Tibial nerve (tissue), 4 donors: ENCODE data around the gene TRDMT1.

ENCODE experiments used
- EP300 ChIP-seq, 2 donors: sonication (generic); formaldehyde crosslinking; IDR thresholded peaks; one replicate each; pipeline ENCODE4 v1.6.1; 2017; ENCODE audit warnings: antibody characterized with exemption in 2 of 2, mild to moderate bottlenecking in 1 of 2
- POLR2A ChIP-seq, 2 donors: fragments of 450-650 bp; IDR thresholded peaks; one replicate each; pipeline ENCODE4 v1.6.1; 2017; ENCODE audit warnings: antibody characterized with exemption in 2 of 2, mild to moderate bottlenecking in 2 of 2, moderate library complexity in 2 of 2
- TF ChIP-seq, protein P1 (sequence below), 5 experiments: fragments of 200-600 bp in 3 of 5; fragments of 450-650 bp in 2 of 5; sonication (generic) in 3 of 5; IDR thresholded peaks; one replicate each; pipeline ENCODE4 v1.5.1; 2016 to 2019; ENCODE audit warnings: antibody characterized with exemption in 5 of 5, mild to moderate bottlenecking in 3 of 5, moderate library complexity in 2 of 5

DNA sequence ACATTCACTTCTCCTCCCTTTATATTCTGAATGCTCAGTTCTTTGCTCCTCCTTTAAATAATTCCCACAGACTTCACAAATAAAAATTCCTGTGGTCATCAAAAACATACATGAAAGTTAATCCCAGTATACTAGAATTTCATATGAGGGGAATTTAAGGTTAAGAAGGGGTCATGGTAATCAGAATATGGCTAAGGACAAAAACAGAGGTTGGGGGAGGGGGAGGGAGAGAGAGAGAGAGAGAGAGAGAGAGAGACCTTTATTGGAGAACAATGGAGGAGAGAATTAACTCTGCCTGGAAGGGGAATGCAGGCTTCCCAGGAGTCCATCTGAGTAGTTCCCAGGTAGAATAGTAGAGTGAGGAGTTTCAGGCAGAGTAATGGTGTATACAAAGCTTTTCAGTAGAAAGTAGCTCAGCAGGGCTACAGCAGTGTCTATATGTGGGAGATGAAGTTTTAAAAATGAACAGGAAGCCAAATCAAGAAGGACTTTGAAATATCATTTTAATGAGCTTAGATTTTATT lies 66.7 kb downstream of the TRDMT1 start:
- TF ChIP-seq POLR2A (IDR thresholded peaks at IDR 0.05) (no peak), EP300 (IDR thresholded peaks at IDR 0.05) (no peak)
- TF ChIP-seq, protein P1, sequence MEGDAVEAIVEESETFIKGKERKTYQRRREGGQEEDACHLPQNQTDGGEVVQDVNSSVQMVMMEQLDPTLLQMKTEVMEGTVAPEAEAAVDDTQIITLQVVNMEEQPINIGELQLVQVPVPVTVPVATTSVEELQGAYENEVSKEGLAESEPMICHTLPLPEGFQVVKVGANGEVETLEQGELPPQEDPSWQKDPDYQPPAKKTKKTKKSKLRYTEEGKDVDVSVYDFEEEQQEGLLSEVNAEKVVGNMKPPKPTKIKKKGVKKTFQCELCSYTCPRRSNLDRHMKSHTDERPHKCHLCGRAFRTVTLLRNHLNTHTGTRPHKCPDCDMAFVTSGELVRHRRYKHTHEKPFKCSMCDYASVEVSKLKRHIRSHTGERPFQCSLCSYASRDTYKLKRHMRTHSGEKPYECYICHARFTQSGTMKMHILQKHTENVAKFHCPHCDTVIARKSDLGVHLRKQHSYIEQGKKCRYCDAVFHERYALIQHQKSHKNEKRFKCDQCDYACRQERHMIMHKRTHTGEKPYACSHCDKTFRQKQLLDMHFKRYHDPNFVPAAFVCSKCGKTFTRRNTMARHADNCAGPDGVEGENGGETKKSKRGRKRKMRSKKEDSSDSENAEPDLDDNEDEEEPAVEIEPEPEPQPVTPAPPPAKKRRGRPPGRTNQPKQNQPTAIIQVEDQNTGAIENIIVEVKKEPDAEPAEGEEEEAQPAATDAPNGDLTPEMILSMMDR (IDR thresholded peaks at IDR 0.05), result no peak
